Nephron (organoid): Measurements from ENCODE around the gene USP15.

Experiments used
- H3K27ac Mint-ChIP-seq, 3 experiments: 2 replicates each; pipeline ENCODE4 v1.8.0; 2020; ENCODE audit warnings: mixed read lengths in 3 of 3, mild to moderate bottlenecking in 2 of 3, moderate library complexity in 1 of 3
- H3K27me3 Mint-ChIP-seq: 2 replicates; pipeline ENCODE4 v1.8.0; 2021; ENCODE audit warnings: low read depth, mild to moderate bottlenecking, moderate library complexity, mixed read lengths
- H3K36me3 Mint-ChIP-seq: 2 replicates; pipeline ENCODE4 v1.8.0; 2020; ENCODE audit warnings: low read depth, mixed read lengths
- H3K4me1 Mint-ChIP-seq: 2 replicates; pipeline ENCODE4 v1.8.0; 2020; ENCODE audit warnings: mixed read lengths
- H3K4me3 Mint-ChIP-seq, 3 experiments: 2 replicates each; pipeline ENCODE4 v1.8.0; 2020; ENCODE audit warnings: mild to moderate bottlenecking in 3 of 3, mixed read lengths in 3 of 3, moderate library complexity in 2 of 3
- H3K9me3 Mint-ChIP-seq: 2 replicates; pipeline ENCODE4 v1.8.0; 2020; ENCODE audit warnings: mixed read lengths
- TF ChIP-seq, protein P1 (sequence below), 3 experiments: fragments of 200-600 bp; sonication (generic); IDR thresholded peaks; one replicate each; pipeline ENCODE4 v1.5.0; 2021; ENCODE audit warnings: antibody characterized with exemption in 3 of 3; ENCODE audit not compliant: unreplicated experiment in 3 of 3

The USP15 gene

DNA sequence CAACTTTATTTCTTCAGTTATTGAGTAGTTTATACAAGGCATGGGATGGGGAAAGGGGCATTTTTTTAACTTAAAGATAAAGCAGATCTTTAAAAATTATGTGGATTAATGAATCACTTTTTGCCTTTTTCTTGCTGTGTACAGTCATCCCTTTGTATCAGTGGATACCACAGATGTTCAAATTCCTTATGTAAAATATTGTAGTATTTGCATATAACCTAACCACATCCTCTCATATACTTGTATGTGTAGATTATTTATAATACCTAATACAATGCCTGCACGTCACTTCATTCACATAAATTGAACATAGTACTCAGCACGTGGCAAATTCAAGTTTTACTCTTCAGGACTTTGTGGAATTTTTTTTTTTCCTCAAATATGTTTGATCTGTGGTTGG lies 139.9 kb downstream of the USP15 start:
- TF ChIP-seq, protein P1, sequence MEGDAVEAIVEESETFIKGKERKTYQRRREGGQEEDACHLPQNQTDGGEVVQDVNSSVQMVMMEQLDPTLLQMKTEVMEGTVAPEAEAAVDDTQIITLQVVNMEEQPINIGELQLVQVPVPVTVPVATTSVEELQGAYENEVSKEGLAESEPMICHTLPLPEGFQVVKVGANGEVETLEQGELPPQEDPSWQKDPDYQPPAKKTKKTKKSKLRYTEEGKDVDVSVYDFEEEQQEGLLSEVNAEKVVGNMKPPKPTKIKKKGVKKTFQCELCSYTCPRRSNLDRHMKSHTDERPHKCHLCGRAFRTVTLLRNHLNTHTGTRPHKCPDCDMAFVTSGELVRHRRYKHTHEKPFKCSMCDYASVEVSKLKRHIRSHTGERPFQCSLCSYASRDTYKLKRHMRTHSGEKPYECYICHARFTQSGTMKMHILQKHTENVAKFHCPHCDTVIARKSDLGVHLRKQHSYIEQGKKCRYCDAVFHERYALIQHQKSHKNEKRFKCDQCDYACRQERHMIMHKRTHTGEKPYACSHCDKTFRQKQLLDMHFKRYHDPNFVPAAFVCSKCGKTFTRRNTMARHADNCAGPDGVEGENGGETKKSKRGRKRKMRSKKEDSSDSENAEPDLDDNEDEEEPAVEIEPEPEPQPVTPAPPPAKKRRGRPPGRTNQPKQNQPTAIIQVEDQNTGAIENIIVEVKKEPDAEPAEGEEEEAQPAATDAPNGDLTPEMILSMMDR (IDR thresholded peaks at IDR 0.05; ENCODE audit: unreplicated experiment in 3 of 3): no peak
- no peak overlapping the region for H3K27ac Mint-ChIP-seq
- peaks cover 45% of the 10 kb centered on the region for H3K36me3 Mint-ChIP-seq

DNA sequence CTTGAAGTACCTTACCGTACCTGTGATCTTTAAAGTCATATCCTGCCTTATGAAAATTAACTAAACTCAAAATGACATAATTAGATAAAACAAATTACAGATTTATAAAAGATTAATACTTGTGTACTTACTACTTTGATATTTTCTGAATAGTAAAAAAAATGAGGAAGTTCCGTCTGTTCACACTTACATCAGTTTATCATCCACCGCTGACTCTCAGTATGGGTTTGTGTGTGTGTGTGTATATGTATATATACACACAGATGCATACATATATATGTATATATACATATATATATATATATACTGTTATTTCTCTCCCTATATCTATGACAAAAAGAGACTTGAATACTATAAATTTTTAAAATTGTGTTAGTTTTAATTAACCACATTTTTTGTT lies 141.4 kb downstream of the USP15 start:
- Mint-ChIP-seq H3K4me1 (no peaks in the 10 kb centered on the region), H3K27me3 (no peaks in the 10 kb centered on the region), H3K27ac (no peak overlapping the region), H3K4me3 (no peak overlapping the region), H3K36me3 (peaks cover 35% of the 10 kb centered on the region), H3K9me3 (no peaks in the 10 kb centered on the region)
- TF ChIP-seq, protein P1 (IDR thresholded peaks at IDR 0.05; ENCODE audit: unreplicated experiment in 3 of 3): no peak

More for the DNA sequence above, 139.9 kb downstream of the USP15 start:
- no peak overlapping the region for H3K4me3 Mint-ChIP-seq
- no peaks in the 10 kb centered on the region for H3K9me3 Mint-ChIP-seq
- no peaks in the 10 kb centered on the region for H3K27me3 Mint-ChIP-seq
- no peaks in the 10 kb centered on the region for H3K4me1 Mint-ChIP-seq

DNA sequence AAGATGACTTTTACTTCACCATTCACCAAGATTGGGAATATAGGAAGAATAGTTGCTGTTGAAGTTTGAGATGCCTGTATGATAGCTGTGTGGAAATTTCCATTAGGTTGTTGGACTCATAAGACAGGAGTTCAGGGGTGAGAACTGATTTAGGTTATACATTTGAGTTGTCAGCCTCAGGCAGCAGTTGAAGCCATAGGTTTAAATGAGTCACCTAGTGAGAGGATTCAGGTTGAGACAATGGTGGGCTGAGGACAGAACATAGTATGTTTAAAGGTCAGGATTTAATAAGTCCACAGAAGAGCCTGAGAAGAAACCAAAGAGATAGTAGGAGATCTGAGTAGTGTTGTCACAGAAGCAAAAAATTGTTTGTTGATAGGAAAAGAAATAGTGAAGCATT lies 142.8 kb downstream of the USP15 start:
- Mint-ChIP-seq H3K4me3 (no peak overlapping the region), H3K27me3 (no peaks in the 10 kb centered on the region), H3K9me3 (no peaks in the 10 kb centered on the region), H3K27ac (no peak overlapping the region), H3K36me3 (peaks cover 26% of the 10 kb centered on the region), H3K4me1 (no peaks in the 10 kb centered on the region)
- TF ChIP-seq, protein P1 (IDR thresholded peaks at IDR 0.05; ENCODE audit: unreplicated experiment in 3 of 3): no peak

DNA sequence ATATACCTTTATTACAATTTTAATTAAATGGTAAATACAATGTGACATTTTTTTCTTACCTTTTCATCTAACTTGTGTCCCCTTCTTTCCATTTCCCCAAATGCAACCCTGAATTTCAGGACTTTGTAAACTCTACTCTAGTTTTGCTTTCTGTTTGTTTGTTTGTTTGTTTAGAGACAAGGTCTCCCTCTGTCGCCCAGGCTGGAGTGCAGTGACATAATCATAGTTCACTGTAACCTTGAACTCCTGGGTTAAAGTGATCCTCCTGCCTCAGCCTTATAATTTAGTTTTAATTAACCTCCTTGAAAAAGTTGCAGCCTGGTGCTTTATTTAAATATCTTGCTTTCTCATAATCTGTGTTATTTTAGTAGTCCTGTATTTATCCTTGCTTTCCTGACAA lies 147.4 kb downstream of the USP15 start:
- no peak overlapping the region for H3K27ac Mint-ChIP-seq
- H3K9me3 Mint-ChIP-seq: no peaks in the 10 kb centered on the region
- TF ChIP-seq, protein P1 (IDR thresholded peaks at IDR 0.05; ENCODE audit: unreplicated experiment in 3 of 3): no peak
- H3K27me3 Mint-ChIP-seq: no peaks in the 10 kb centered on the region
- no peaks in the 10 kb centered on the region for H3K4me1 Mint-ChIP-seq
- no peak overlapping the region for H3K4me3 Mint-ChIP-seq
- peaks cover 15% of the 10 kb centered on the region for H3K36me3 Mint-ChIP-seq

DNA sequence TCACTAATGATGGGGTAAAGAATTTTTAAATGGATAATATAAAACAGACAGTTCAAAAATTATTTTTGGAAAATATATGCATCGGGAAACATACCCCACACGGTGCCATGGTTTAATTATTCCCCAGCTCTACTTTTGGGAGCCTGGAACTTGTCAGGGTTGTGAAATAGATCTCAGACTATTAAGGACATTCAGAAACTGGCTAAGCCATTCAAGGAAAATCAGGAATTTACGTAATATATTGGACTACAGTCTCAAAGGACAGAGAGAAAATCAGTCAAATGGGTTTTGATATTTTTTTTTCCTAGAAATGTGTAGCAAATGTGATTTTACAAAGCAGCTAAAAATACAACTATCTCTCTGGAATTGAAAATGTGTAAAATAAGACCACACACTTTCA lies 148.9 kb downstream of the USP15 start:
- Mint-ChIP-seq H3K4me1 (no peaks in the 10 kb centered on the region), H3K27ac (no peak overlapping the region), H3K36me3 (peaks cover 5% of the 10 kb centered on the region), H3K4me3 (no peak overlapping the region), H3K27me3 (no peaks in the 10 kb centered on the region), H3K9me3 (no peaks in the 10 kb centered on the region)
- TF ChIP-seq, protein P1 (IDR thresholded peaks at IDR 0.05; ENCODE audit: unreplicated experiment in 3 of 3): no peak

DNA sequence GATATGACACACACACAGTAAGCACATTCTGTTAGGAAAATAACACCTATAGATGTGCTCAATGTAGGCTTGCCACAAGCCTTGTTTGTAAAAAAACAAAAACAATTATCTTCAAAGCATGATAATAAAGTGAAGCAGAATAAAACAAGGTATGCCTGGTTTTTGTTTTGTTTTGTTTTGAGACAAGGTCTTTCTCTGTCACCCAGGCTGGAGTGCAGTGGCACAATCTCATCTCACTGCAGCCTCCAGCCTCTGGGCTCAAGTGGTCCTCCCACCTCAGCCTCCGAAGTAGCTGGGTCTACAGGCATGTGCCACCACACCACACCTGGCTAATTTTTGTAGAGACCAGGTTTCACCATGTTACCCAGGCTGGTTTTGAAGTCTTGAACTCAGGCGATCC lies 154.0 kb downstream of the USP15 start:
- H3K4me3 Mint-ChIP-seq: no peak overlapping the region
- no peak overlapping the region for H3K27ac Mint-ChIP-seq
- peaks cover under 1% of the 10 kb centered on the region for H3K9me3 Mint-ChIP-seq
- TF ChIP-seq, protein P1 (IDR thresholded peaks at IDR 0.05; ENCODE audit: unreplicated experiment in 3 of 3): no peak
- H3K36me3 Mint-ChIP-seq: peaks cover 5% of the 10 kb centered on the region
- no peaks in the 10 kb centered on the region for H3K27me3 Mint-ChIP-seq
- H3K4me1 Mint-ChIP-seq: no peaks in the 10 kb centered on the region
